NCI-H526 treated with DMSO at 0.1 percent for 48 hours (cell line): ENCODE results near the gene GPR108.
"Not testable (repeated sequence)": the region's sequence is repeated elsewhere in the genome, so short reads cannot be mapped to it uniquely, and the experiment has no call there.

Source experiments
- DNase-seq: peaks from one replicate; lab custom pipeline; 2025; lab: John Stamatoyannopoulos, UW

GPR108 gene

GRCh38 chr19:6737284-6737872 is at the start of gene GPR108:
Gene GPR108 (minus strand): TSS chr19:6737580. CDS start chr19:6737576, 4 bp downstream.
- peak; percentile 95 for DNase-seq

GRCh38 chr19:6779206-6779605 is 41.8 kb upstream of the GPR108 start:
- no peak for DNase-seq

GRCh38 chr19:6778386-6778785 is 41.0 kb upstream of the GPR108 start:
- DNase-seq, result no peak

GRCh38 chr19:6777434-6777833 is 40.1 kb upstream of the GPR108 start:
- no peak for DNase-seq

- DNase-seq, result no peak
Observed at GRCh38 chr19:6776999-6777398, 39.6 kb upstream of the GPR108 start.

- not testable (repeated sequence) for DNase-seq
Observed at GRCh38 chr19:6776045-6776444, 38.7 kb upstream of the GPR108 start.

- DNase-seq, result peak; percentile 11
Observed at GRCh38 chr19:6774821-6775707, 37.7 kb upstream of the GPR108 start.

- peak; percentile 69 for DNase-seq
Observed at GRCh38 chr19:6773323-6773931, 36.0 kb upstream of the GPR108 start.

GRCh38 chr19:6772866-6773322 is 35.5 kb upstream of the GPR108 start:
- DNase-seq, result no peak

GRCh38 chr19:6772028-6772865 is 34.9 kb upstream of the GPR108 start, which contains the start of gene VAV1:
Gene VAV1 (plus strand): TSS chr19:6772708. CDS start chr19:6772808, 100 bp downstream.
- peak; percentile 12 for DNase-seq

GRCh38 chr19:6771648-6772027 is 34.3 kb upstream of the GPR108 start:
- not testable (repeated sequence) for DNase-seq

GRCh38 chr19:6769006-6769619 is 31.7 kb upstream of the GPR108 start:
- DNase-seq, result no peak

GRCh38 chr19:6768236-6768785 is 30.9 kb upstream of the GPR108 start:
- DNase-seq, result no peak

- DNase-seq, result peak; percentile 76
Observed at GRCh38 chr19:6767357-6768235, 30.2 kb upstream of the GPR108 start, which contains the start of gene SH2D3A. Gene SH2D3A (minus strand): TSS chr19:6767435. CDS start chr19:6763748, 3,687 bp downstream.

GRCh38 chr19:6767081-6767356 is 29.6 kb upstream of the GPR108 start:
- DNase-seq, result no peak

GRCh38 chr19:6766357-6767080 is 29.1 kb upstream of the GPR108 start:
- DNase-seq, result no peak

- DNase-seq, result peak; percentile 51
Observed at GRCh38 chr19:6765738-6766356, 28.5 kb upstream of the GPR108 start.

- not testable (repeated sequence) for DNase-seq
Observed at GRCh38 chr19:6762253-6762797, 24.9 kb upstream of the GPR108 start.
